Astrocyte of the spinal cord (primary cell): ENCODE results near the gene CTNNB1.
A peak's percentile ranks its signal among the peaks of the same experiment; 100 is the strongest.

ENCODE experiments used
- DNase-seq: peaks from one replicate; pipeline ENCODE4 v3.0.0; 2011; ENCODE audit warnings: low read depth, low spot score
- H3K4me3 ChIP-seq: 2 replicates; pipeline ENCODE4 v1.5.1; 2011; ENCODE audit warnings: low read depth, mild to moderate bottlenecking, low read length, moderate library complexity
- in situ Hi-C: cut with HindIII; loops from 2 replicates; pipeline ENCODE4 v1.10.0; 2017; ENCODE audit warnings: low sequenced_read_pairs
- TF ChIP-seq, protein P1 (sequence below): IDR thresholded peaks from 2 replicates; pipeline ENCODE4 v1.5.1; 2012; ENCODE audit warnings: low read depth, mild to moderate bottlenecking, low read length, inconsistent platforms

The CTNNB1 gene

DNA sequence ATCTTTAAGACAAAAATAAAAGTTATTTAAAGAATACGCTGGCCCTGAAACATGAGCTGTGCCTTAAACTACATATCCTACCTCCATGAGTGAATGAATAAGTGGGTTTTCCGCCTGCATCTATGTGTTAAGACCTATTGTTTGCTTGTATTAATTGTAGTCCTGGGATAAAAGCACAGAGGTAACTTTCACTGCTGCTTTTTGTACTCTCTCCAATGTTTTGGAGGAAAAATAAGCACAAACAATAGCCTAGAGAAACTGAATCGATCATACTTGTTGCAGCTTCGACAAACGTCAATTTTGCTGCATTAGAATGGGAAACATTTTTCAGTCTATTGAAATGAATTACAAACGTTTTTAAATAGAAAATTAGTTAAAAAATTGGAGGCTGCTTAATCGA lies 1.3 kb upstream of the CTNNB1 start:
- TF ChIP-seq, protein P1, sequence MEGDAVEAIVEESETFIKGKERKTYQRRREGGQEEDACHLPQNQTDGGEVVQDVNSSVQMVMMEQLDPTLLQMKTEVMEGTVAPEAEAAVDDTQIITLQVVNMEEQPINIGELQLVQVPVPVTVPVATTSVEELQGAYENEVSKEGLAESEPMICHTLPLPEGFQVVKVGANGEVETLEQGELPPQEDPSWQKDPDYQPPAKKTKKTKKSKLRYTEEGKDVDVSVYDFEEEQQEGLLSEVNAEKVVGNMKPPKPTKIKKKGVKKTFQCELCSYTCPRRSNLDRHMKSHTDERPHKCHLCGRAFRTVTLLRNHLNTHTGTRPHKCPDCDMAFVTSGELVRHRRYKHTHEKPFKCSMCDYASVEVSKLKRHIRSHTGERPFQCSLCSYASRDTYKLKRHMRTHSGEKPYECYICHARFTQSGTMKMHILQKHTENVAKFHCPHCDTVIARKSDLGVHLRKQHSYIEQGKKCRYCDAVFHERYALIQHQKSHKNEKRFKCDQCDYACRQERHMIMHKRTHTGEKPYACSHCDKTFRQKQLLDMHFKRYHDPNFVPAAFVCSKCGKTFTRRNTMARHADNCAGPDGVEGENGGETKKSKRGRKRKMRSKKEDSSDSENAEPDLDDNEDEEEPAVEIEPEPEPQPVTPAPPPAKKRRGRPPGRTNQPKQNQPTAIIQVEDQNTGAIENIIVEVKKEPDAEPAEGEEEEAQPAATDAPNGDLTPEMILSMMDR, result no peak
- no peak overlapping the region for H3K4me3 ChIP-seq
- no peak for DNase-seq
- in situ Hi-C loops, result no loop called here

DNA sequence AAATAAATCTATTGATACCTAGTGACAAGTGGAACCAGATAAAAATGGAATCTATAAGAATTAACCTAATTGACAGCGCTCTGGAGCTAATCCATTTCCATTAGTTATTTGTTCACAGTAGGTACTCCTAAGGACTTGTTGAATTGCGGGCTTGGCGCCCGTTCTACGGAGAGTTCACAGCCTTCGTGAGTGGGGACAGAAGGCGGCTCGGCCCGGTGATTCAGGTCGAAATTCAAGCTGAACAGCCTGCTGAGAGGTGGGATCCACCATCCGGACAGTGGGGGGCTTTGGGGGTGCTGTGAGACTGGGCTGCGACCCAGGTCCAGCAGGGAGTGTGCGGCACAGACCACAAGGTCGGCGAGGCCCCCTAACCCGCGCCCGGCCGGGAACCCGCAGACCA lies 779 bp upstream of the CTNNB1 start:
- TF ChIP-seq, protein P1, result no peak
- in situ Hi-C loops, result no loop called here
- peak overlapping the region; percentile 97 for H3K4me3 ChIP-seq
- DNase-seq, result peak; percentile 45

DNA sequence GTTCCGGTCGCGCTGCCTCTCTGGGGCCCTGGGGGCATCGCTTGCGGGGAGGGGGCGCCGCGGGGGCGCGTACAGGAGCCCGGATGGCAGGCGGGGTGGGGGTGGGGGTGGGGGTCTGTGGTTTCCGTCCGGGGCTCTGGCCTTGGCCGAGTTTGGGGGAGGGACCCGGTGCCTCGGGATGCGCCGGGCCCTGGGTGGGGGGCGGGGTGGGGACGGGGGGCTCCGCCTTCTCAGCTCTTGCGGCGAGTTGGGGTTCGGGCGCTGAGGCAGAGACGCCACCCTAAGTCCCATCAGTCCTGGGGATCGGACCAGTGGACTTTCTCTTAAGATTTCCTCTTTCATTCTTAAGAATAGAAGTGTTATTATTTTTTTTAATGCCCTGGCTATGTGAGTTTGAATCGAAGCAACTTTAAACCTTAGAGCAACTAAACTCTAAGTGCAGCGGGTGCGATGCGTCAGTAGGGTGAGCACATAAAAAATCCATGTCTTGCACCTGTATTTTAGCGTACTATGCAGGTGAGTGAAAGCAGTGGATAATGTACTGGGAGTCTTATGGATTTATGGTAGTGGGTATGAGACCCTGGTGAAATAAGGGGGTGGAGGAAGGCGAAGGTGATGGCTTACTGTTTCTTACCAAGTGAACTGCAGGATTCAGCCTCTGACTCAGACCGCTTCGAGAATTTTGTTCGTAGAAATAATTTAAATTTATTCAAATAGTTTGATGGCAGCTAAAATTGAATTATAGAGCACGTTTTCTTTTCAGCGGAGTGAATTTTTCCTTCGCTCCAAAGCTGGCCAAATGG lies 762 bp downstream of the CTNNB1 start:
- DNase-seq, result peak; percentile 52
- peak overlapping the region; percentile 97 for H3K4me3 ChIP-seq
- TF ChIP-seq, protein P1, result no peak
- in situ Hi-C loops, result no loop called here

DNA sequence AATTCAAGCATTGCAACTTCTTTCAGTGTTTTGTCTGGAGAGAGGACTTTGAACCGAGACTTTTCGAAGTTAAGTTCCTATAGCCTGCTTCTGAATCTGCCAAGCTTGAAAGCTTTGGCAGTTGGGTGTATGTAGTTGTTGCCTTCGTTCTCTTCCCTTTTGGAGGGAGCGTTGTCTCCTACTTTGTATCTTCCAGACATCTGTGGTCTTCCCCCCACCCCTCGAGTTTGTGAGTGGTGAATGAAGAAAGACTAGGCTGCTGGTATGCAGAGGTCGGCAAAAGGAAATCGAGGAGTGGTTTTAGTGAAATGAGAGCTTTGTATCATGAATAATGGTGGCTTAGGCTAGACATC lies 1.3 kb downstream of the CTNNB1 start:
- in situ Hi-C loops, result no loop called here
- DNase-seq, result peak; percentile 70
- TF ChIP-seq, protein P1, result no peak
- peak overlapping the region; percentile 97 for H3K4me3 ChIP-seq

DNA sequence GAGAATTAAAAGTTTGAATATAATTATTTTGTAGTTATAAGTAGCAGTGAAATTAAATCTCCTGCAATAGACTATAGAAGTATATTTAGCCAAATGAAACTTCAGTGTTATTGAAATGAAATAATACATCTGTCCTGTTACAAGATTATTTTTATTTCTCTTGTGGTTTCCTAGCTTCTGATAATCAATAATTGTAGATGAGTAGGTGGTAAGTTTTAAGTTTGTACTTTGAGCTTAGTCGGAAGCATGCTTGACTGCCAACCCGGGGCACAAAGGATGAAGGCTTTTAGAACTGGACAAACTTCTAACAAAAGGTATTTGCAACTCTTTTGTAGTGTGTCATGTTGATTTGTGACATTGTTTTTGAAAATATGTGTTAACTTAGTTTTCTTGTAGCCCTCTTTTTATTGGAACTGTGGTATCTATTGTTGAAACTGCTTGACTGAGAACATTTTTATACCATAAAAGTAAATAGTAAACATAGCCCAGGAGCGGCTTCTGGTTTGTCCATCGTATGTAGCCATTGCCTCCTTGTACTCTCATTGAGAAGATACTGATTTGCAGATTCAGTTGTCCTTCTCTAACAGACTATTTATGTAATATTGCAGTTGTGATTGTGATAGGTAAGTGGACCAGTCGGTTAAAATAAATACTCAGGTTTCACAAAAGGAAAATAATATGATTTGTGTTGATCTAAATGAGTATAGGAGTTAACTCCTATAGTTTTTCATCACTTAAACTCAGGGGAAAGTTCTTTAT lies 2.9 kb downstream of the CTNNB1 start:
- in situ Hi-C loops, result no loop called here
- DNase-seq, result peak; percentile 16
- TF ChIP-seq, protein P1, result no peak

DNA sequence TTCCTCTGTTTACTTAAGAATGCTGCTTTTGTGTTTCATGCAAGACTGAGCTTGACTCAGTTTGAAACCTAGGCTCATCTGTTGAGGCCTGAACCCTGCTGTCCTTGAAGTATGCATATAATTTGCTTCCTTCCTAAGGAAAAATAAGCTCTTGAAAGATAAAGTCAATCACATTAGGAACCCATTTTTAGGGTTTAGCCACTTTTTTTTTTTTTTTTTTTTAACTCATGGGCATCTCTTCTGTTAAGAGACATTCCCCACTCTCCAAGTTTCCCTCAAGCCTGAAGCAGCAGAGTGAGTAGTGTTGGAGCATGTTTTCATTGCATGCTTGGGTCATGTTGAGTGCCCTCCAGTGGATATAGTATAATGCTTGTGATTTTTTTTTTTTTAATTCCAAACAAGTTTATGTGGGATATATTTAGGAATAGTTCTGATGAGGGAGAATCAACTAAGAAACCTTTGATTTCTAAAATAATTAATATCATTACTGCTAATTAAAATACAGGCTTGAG lies 3.6 kb downstream of the CTNNB1 start:
- H3K4me3 ChIP-seq, result peak overlapping the region; percentile 97
- peak; percentile 73 for DNase-seq
- in situ Hi-C loops, result no loop called here
- TF ChIP-seq, protein P1, result peak; percentile 46

More for the DNA sequence above, 2.9 kb downstream of the CTNNB1 start:
- H3K4me3 ChIP-seq, result peak overlapping the region; percentile 97
